ENCODE results near the gene ARMC9.
A peak's percentile ranks its signal among the peaks of the same experiment; 100 is the strongest.
"Not testable (repeated sequence)": the region's sequence is repeated elsewhere in the genome, so short reads cannot be mapped to it uniquely, and the experiment has no call there.

Gene ARMC9

DNA sequence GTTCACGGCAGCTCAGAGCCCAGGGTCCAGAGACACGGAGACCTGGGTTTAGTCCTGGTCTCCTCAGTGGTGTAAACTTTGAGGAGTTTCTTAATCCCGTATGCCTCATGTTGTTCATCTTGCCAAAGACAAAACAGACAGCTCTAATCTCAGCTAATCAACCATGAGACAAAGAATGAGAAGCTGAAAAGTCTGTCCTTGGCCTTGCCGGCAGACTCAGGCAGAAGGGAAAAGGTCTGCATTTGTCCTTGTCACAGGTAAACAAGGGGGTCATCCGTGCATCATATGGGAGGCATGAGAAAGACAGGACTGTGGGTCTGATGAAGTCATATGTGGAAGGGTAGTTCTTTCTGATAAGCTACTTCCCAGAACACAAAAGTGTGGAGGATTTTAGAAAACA lies 1.8 kb upstream of the ARMC9 start:
- Histone ChIP-seq H3K27ac (ENCODE audit: low read depth, low read length) (no peak overlapping the region), H3K4me3 (ENCODE audit: low read depth in 1 of 2, low read length in 2 of 2) (no peak overlapping the region), H3K9me3 (ENCODE audit: low read length) (no peaks in the 10 kb centered on the region), H3K36me3 (ENCODE audit: insufficient read depth, low read length) (no peaks in the 10 kb centered on the region), H3K4me1 (ENCODE audit: insufficient read depth, low read length) (peaks cover 34% of the 10 kb centered on the region), H3K27me3 (ENCODE audit: control insufficient read depth in 1 of 2, insufficient read depth in 2 of 2, low read length in 2 of 2) (no peaks in the 10 kb centered on the region), H3K9ac (ENCODE audit: low read length) (no peak overlapping the region)

DNA sequence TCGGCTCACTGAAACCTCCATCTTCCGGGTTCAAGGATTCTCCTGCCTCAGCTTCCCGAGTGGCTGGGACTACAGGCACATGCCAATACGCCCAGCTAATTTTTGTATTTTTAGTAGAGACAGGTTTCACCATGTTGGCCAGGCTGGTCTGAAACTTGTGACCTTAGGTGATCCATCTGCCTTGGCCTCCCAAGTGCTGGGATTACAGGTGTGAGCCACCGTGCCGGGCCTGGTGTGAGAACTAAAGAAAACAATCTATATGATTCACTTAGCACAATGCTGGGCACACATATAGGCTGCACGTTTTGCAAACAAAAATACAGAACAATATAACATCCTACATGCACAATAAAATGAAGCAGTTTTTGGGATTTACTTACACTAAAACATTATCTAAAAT lies 1.2 kb upstream of the ARMC9 start:
- H3K27ac ChIP-seq (ENCODE audit: low read depth, low read length); H3K4me3 ChIP-seq (ENCODE audit: low read depth in 1 of 2, low read length in 2 of 2); H3K36me3 ChIP-seq (ENCODE audit: insufficient read depth, low read length); H3K27me3 ChIP-seq (ENCODE audit: control insufficient read depth in 1 of 2, insufficient read depth in 2 of 2, low read length in 2 of 2); H3K9ac ChIP-seq (ENCODE audit: low read length); H3K9me3 ChIP-seq (ENCODE audit: low read length): not testable (repeated sequence)
- H3K4me1 ChIP-seq (ENCODE audit: insufficient read depth, low read length): peaks cover 28% of the 10 kb centered on the region

- no peaks in the 10 kb centered on the region for H3K27me3 ChIP-seq (ENCODE audit: control insufficient read depth in 1 of 2, insufficient read depth in 2 of 2, low read length in 2 of 2)
- H3K9ac ChIP-seq (ENCODE audit: low read length): peak overlapping the region; percentile 46
- no peaks in the 10 kb centered on the region for H3K9me3 ChIP-seq (ENCODE audit: low read length)
- H3K4me1 ChIP-seq (ENCODE audit: insufficient read depth, low read length): peaks cover 24% of the 10 kb centered on the region
- H3K27ac ChIP-seq (ENCODE audit: low read depth, low read length): peak overlapping the region; percentile 73
- no peaks in the 10 kb centered on the region for H3K36me3 ChIP-seq (ENCODE audit: insufficient read depth, low read length)
- H3K4me3 ChIP-seq (ENCODE audit: low read depth in 1 of 2, low read length in 2 of 2): peak overlapping the region; percentile 73 to 94
These were observed 633 bp upstream of the ARMC9 start for GRCh38 chr2:231197706-231198290.

DNA sequence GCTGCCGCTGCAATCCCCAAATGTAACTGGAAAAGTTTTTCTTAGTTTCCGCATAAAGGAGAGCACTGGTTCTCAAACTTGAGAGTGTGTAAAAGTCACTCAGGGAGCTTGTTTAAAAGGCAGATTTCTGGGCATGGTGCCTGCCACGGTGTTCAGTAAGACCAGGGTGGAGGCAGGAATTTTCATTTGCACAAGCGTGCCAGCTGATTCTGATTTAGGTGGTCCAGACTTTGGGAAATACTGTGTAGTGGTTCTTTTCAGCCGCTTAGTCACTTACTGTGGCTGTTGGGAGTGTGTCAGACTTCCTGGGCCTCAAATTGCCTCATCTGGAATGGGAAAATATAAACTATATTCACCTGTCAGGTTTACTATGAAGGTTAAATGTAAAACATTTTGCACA lies 788 bp downstream of the ARMC9 start:
- H3K4me3 ChIP-seq (ENCODE audit: low read depth in 1 of 2, low read length in 2 of 2): peak overlapping the region; percentile 73 to 94
- H3K36me3 ChIP-seq (ENCODE audit: insufficient read depth, low read length): no peaks in the 10 kb centered on the region
- H3K27me3 ChIP-seq (ENCODE audit: control insufficient read depth in 1 of 2, insufficient read depth in 2 of 2, low read length in 2 of 2): no peaks in the 10 kb centered on the region
- peak overlapping the region; percentile 73 for H3K27ac ChIP-seq (ENCODE audit: low read depth, low read length)
- H3K4me1 ChIP-seq (ENCODE audit: insufficient read depth, low read length): peaks cover 19% of the 10 kb centered on the region
- peak overlapping the region; percentile 56 for H3K9ac ChIP-seq (ENCODE audit: low read length)
- no peaks in the 10 kb centered on the region for H3K9me3 ChIP-seq (ENCODE audit: low read length)

DNA sequence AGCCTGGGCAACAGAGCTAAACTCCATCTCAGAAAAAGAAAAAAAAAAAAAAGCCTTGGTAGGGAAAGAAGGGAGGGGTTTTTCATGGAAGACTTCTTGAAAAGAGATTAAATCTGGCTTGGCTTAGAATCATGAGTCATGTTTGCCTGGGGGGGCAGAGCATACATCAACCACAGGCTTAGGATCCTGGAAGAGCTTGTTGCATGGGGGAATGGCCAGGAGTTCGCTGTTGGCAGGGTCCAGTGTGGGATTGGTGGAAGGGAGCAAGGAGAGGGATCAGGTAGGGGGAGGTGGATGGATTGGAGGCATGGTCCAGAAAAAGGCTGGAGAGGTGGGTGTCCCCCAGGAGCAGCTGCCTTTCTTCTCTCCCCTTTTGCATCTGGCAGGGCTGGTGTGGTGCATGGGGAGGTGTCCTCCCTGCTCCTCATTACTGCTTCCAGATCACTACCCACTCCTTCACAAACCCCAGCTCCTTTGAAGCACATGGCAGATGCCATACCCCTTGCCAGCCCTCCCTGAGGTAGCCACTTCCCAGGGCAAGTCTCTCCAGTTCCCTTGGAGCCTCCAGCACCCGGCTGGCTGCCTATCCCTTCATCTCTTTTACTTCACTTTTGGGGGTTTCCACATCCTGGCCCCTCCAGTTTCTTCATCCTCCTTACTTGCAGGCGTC lies 2.5 kb downstream of the ARMC9 start:
- H3K4me3 ChIP-seq (ENCODE audit: low read depth in 1 of 2, low read length in 2 of 2): no peak overlapping the region

DNA sequence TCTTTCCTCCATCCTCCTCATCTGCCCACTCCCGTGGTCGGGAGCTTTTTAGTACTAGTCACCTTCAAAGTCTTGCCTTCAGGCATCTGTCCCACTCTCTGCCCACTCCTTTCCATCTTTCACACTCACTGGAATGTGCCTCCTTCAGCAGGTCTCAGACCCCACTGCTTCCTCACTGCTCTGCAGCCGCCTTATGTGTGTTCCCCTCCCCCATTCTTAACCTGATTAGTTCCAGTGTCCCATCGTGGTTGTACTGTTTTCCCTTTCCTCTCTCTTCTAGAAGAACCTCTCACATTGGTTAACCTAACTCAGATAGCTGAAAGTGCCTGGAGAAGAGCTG lies 3.0 kb downstream of the ARMC9 start:
- no peaks in the 10 kb centered on the region for H3K9me3 ChIP-seq (ENCODE audit: low read length)
- peaks cover 19% of the 10 kb centered on the region for H3K4me1 ChIP-seq (ENCODE audit: insufficient read depth, low read length)
- no peaks in the 10 kb centered on the region for H3K36me3 ChIP-seq (ENCODE audit: insufficient read depth, low read length)
- H3K27ac ChIP-seq (ENCODE audit: low read depth, low read length): no peak overlapping the region
- H3K27me3 ChIP-seq (ENCODE audit: control insufficient read depth in 1 of 2, insufficient read depth in 2 of 2, low read length in 2 of 2): no peaks in the 10 kb centered on the region
- no peak overlapping the region for H3K4me3 ChIP-seq (ENCODE audit: low read depth in 1 of 2, low read length in 2 of 2)
- no peak overlapping the region for H3K9ac ChIP-seq (ENCODE audit: low read length)

More for the DNA sequence above, 2.5 kb downstream of the ARMC9 start:
- H3K27me3 ChIP-seq (ENCODE audit: control insufficient read depth in 1 of 2, insufficient read depth in 2 of 2, low read length in 2 of 2): no peaks in the 10 kb centered on the region
- H3K9me3 ChIP-seq (ENCODE audit: low read length): no peaks in the 10 kb centered on the region
- no peak overlapping the region for H3K9ac ChIP-seq (ENCODE audit: low read length)
- H3K36me3 ChIP-seq (ENCODE audit: insufficient read depth, low read length): no peaks in the 10 kb centered on the region
- peaks cover 19% of the 10 kb centered on the region for H3K4me1 ChIP-seq (ENCODE audit: insufficient read depth, low read length)
- no peak overlapping the region for H3K27ac ChIP-seq (ENCODE audit: low read depth, low read length)

- H3K4me3 ChIP-seq (ENCODE audit: low read depth in 1 of 2, low read length in 2 of 2): no peak overlapping the region
- no peak overlapping the region for H3K9ac ChIP-seq (ENCODE audit: low read length)
- no peaks in the 10 kb centered on the region for H3K36me3 ChIP-seq (ENCODE audit: insufficient read depth, low read length)
- peaks cover 14% of the 10 kb centered on the region for H3K4me1 ChIP-seq (ENCODE audit: insufficient read depth, low read length)
- no peaks in the 10 kb centered on the region for H3K9me3 ChIP-seq (ENCODE audit: low read length)
- H3K27me3 ChIP-seq (ENCODE audit: control insufficient read depth in 1 of 2, insufficient read depth in 2 of 2, low read length in 2 of 2): no peaks in the 10 kb centered on the region
- no peak overlapping the region for H3K27ac ChIP-seq (ENCODE audit: low read depth, low read length)
These were observed 4.7 kb downstream of the ARMC9 start for GRCh38 chr2:231203087-231203486.

DNA sequence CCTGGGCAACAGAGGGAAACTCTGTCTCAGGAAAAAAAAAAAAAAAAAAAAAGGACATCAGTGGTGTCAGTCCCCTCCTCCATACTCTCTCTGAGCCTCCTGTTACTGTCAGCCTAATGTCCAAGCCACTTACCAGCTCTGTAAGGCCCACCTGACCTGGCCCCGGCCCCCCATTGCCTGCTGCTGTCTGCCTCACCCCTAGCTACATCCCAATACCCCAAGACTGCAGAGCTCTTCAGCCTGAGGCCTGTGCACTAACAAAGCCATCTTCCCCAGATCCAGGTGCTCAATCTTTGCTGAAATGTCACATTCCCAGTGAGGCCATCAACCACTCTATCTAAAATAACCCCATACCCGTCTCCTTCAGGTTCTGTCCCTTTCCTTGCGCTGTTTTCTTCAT lies 5.7 kb downstream of the ARMC9 start:
- Histone ChIP-seq H3K9me3 (ENCODE audit: low read length) (no peaks in the 10 kb centered on the region), H3K27me3 (ENCODE audit: control insufficient read depth in 1 of 2, insufficient read depth in 2 of 2, low read length in 2 of 2) (no peaks in the 10 kb centered on the region), H3K27ac (ENCODE audit: low read depth, low read length) (no peak overlapping the region), H3K9ac (ENCODE audit: low read length) (no peak overlapping the region), H3K4me1 (ENCODE audit: insufficient read depth, low read length) (peaks cover 11% of the 10 kb centered on the region), H3K4me3 (ENCODE audit: low read depth in 1 of 2, low read length in 2 of 2) (no peak overlapping the region), H3K36me3 (ENCODE audit: insufficient read depth, low read length) (peaks cover 5% of the 10 kb centered on the region)

GRCh38 chr2:231204581-231204980 lies 6.2 kb downstream of the ARMC9 start:
- H3K27ac ChIP-seq (ENCODE audit: low read depth, low read length): no peak overlapping the region
- no peak overlapping the region for H3K4me3 ChIP-seq (ENCODE audit: low read depth in 1 of 2, low read length in 2 of 2)
- no peaks in the 10 kb centered on the region for H3K9me3 ChIP-seq (ENCODE audit: low read length)
- H3K36me3 ChIP-seq (ENCODE audit: insufficient read depth, low read length): peaks cover 5% of the 10 kb centered on the region
- no peaks in the 10 kb centered on the region for H3K27me3 ChIP-seq (ENCODE audit: control insufficient read depth in 1 of 2, insufficient read depth in 2 of 2, low read length in 2 of 2)
- H3K4me1 ChIP-seq (ENCODE audit: insufficient read depth, low read length): peaks cover 7% of the 10 kb centered on the region
- H3K9ac ChIP-seq (ENCODE audit: low read length): no peak overlapping the region

DNA sequence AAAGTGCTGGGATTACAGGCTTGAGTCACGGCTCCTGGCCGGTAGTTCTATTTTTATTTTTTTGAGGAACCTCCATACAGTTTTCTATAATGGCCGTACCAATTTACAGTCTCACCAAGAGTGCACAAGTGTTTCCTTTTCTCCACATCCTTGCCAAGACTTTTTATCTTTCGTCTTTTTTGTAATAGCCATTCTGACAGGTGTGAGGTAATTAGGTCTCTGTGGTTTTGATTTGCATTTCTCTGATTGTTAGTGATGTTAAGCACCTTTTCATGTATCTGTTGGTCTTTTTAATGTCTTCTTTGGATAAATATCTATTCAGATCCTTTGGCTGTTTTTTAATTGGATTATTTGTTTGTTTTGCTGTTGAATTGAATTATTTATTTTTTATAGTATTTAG lies 9.3 kb downstream of the ARMC9 start:
- peaks cover 11% of the 10 kb centered on the region for H3K36me3 ChIP-seq (ENCODE audit: insufficient read depth, low read length)
- H3K4me3 ChIP-seq (ENCODE audit: low read depth in 1 of 2, low read length in 2 of 2): no peak overlapping the region
- H3K27ac ChIP-seq (ENCODE audit: low read depth, low read length): no peak overlapping the region
- H3K9me3 ChIP-seq (ENCODE audit: low read length): no peaks in the 10 kb centered on the region
- peaks cover 18% of the 10 kb centered on the region for H3K4me1 ChIP-seq (ENCODE audit: insufficient read depth, low read length)
- no peaks in the 10 kb centered on the region for H3K27me3 ChIP-seq (ENCODE audit: control insufficient read depth in 1 of 2, insufficient read depth in 2 of 2, low read length in 2 of 2)
- H3K9ac ChIP-seq (ENCODE audit: low read length): no peak overlapping the region

DNA sequence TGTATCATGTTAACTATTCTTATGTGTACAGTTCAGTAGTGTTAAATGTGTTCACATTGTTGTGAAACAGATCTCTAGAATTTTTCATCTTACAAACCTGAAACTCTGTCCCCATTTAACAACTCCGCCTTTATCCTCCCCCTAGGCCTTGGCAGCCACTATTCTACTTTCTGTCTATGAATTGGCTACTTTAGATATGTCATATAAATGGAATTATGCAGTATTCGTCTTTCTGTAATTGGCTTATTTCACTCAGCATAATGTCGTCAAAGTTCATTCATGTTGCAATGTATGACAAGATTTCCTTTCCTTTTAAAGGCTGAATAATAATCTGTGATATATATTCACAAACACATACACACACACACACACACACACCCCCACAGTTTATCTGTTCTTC lies 12.4 kb downstream of the ARMC9 start:
- no peak overlapping the region for H3K27ac ChIP-seq (ENCODE audit: low read depth, low read length)
- peaks cover 17% of the 10 kb centered on the region for H3K36me3 ChIP-seq (ENCODE audit: insufficient read depth, low read length)
- H3K4me3 ChIP-seq (ENCODE audit: low read depth in 1 of 2, low read length in 2 of 2): no peak overlapping the region
- H3K9me3 ChIP-seq (ENCODE audit: low read length): no peaks in the 10 kb centered on the region
- peaks cover 18% of the 10 kb centered on the region for H3K4me1 ChIP-seq (ENCODE audit: insufficient read depth, low read length)
- no peaks in the 10 kb centered on the region for H3K27me3 ChIP-seq (ENCODE audit: control insufficient read depth in 1 of 2, insufficient read depth in 2 of 2, low read length in 2 of 2)
- no peak overlapping the region for H3K9ac ChIP-seq (ENCODE audit: low read length)

DNA sequence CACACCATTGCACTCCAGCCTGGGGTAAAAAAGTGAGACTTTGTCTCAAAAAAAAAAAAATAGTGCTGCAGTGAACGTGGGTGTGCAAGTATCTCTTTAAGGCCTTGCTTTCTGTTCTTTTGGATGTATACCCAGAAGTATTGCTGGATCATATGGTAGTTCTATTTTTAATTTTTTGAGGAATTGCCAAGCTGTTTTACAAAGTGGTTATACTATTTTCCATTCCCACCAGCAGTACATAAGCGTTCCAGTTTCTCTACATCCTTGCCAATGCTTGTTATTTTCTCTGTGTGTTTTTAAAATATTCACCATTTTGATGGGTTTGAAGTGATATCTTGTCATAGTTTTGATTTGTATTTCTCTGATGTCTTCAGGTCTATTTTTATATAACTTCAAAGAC lies 13.1 kb downstream of the ARMC9 start:
- Histone ChIP-seq H3K4me3 (ENCODE audit: low read depth in 1 of 2, low read length in 2 of 2) (no peak overlapping the region), H3K4me1 (ENCODE audit: insufficient read depth, low read length) (peaks cover 18% of the 10 kb centered on the region), H3K36me3 (ENCODE audit: insufficient read depth, low read length) (peaks cover 20% of the 10 kb centered on the region), H3K9ac (ENCODE audit: low read length) (no peak overlapping the region), H3K27me3 (ENCODE audit: control insufficient read depth in 1 of 2, insufficient read depth in 2 of 2, low read length in 2 of 2) (no peaks in the 10 kb centered on the region), H3K27ac (ENCODE audit: low read depth, low read length) (no peak overlapping the region), H3K9me3 (ENCODE audit: low read length) (no peaks in the 10 kb centered on the region)

All from muscle layer of colon (tissue), 2 donors.